ENCODE measurements around the gene ESYT2.

ESYT2 gene

GRCh38 chr7:158805414-158805813, 23.9 kb downstream of the ESYT2 start:
- no peaks in the 10 kb centered on the region for H3K27me3 ChIP-seq (ENCODE audit: control insufficient read depth in 2 of 2, insufficient read depth in 2 of 2, low read length in 2 of 2)

DNA sequence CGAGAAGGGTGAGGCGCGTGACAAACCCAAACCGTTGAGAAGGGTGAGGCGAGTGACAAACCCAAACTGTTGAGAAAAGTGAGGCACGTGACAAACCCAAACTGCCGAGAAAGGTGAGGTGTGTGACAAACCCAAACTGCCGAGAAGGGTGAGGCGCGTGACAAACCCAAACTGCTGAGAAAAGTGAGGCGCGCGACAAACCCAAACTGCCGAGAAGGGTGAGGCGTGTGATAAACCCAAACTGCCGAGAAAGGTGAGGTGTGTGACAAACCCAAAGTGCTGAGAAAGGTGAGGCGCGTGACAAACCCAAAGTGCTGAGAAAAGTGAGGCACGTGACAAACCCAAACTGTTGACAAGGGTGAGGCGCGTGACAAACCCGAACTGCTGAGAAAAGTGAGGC, 25.0 kb downstream of the ESYT2 start:
- H3K27me3 ChIP-seq (ENCODE audit: control insufficient read depth in 2 of 2, insufficient read depth in 2 of 2, low read length in 2 of 2), result no peaks in the 10 kb centered on the region
- H3K9ac ChIP-seq (ENCODE audit: low read depth in 1 of 2, low read length in 2 of 2), result no peak overlapping the region
- H3K36me3 ChIP-seq (ENCODE audit: control insufficient read depth in 2 of 2, insufficient read depth in 2 of 2, low read length in 2 of 2), result peaks cover 2 to 4% of the 10 kb centered on the region in 2 donors
- H3K4me1 ChIP-seq (ENCODE audit: control insufficient read depth in 2 of 2, insufficient read depth in 2 of 2, low read length in 2 of 2), result peaks cover 0 to 2% of the 10 kb centered on the region in 2 donors
- no peak overlapping the region for H3K27ac ChIP-seq (ENCODE audit: low read depth in 2 of 2, low read length in 2 of 2)
- no peak overlapping the region for H3K4me3 ChIP-seq (ENCODE audit: low read length in 2 of 2)
- H3K9me3 ChIP-seq (ENCODE audit: control insufficient read depth in 2 of 2, low read length in 2 of 2), result no peaks in the 10 kb centered on the region

More at GRCh38 chr7:158805414-158805813, 23.9 kb downstream of the ESYT2 start:
- Histone ChIP-seq H3K27ac (ENCODE audit: low read depth in 2 of 2, low read length in 2 of 2) (no peak overlapping the region), H3K4me3 (ENCODE audit: low read length in 2 of 2) (no peak overlapping the region), H3K4me1 (ENCODE audit: control insufficient read depth in 2 of 2, insufficient read depth in 2 of 2, low read length in 2 of 2) (peaks cover 0 to 2% of the 10 kb centered on the region in 2 donors), H3K36me3 (ENCODE audit: control insufficient read depth in 2 of 2, insufficient read depth in 2 of 2, low read length in 2 of 2) (peaks cover 2 to 4% of the 10 kb centered on the region in 2 donors), H3K9me3 (ENCODE audit: control insufficient read depth in 2 of 2, low read length in 2 of 2) (no peaks in the 10 kb centered on the region), H3K9ac (ENCODE audit: low read depth in 1 of 2, low read length in 2 of 2) (no peak overlapping the region)

DNA sequence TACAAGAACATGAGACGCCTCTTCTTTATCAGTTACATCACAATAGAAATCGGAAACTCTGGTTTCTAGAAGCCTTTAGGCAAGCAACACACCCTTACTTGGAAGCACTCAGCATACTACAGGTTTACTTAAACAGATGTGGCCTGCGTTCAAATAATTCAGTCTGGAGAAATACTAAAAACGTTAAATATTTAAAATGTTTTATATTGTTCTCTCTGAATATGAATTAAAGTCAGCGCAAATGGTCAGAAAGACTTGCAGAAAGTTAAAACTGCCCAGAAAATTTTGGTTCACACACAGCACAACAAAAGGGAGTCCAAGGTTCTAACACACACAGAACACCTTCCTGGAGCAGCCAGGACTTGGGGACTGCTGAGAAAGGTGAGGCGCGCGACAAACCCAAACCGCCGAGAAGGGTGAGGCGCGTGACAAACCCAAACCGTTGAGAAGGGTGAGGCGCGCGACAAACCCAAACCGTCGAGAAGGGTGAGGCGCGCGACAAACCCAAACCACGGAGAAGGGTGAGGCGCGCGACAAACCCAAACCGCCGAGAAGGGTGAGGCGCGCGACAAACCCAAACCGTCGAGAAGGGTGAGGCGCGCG, 25.8 kb downstream of the ESYT2 start:
- no peak overlapping the region for H3K9ac ChIP-seq (ENCODE audit: low read depth in 1 of 2, low read length in 2 of 2)
- H3K36me3 ChIP-seq (ENCODE audit: control insufficient read depth in 2 of 2, insufficient read depth in 2 of 2, low read length in 2 of 2), result peaks cover 2 to 4% of the 10 kb centered on the region in 2 donors
- H3K4me3 ChIP-seq (ENCODE audit: low read length in 2 of 2), result no peak overlapping the region
- no peaks in the 10 kb centered on the region for H3K27me3 ChIP-seq (ENCODE audit: control insufficient read depth in 2 of 2, insufficient read depth in 2 of 2, low read length in 2 of 2)
- H3K9me3 ChIP-seq (ENCODE audit: control insufficient read depth in 2 of 2, low read length in 2 of 2), result no peaks in the 10 kb centered on the region
- peaks cover 0 to 2% of the 10 kb centered on the region in 2 donors for H3K4me1 ChIP-seq (ENCODE audit: control insufficient read depth in 2 of 2, insufficient read depth in 2 of 2, low read length in 2 of 2)
- H3K27ac ChIP-seq (ENCODE audit: low read depth in 2 of 2, low read length in 2 of 2), result no peak overlapping the region

DNA sequence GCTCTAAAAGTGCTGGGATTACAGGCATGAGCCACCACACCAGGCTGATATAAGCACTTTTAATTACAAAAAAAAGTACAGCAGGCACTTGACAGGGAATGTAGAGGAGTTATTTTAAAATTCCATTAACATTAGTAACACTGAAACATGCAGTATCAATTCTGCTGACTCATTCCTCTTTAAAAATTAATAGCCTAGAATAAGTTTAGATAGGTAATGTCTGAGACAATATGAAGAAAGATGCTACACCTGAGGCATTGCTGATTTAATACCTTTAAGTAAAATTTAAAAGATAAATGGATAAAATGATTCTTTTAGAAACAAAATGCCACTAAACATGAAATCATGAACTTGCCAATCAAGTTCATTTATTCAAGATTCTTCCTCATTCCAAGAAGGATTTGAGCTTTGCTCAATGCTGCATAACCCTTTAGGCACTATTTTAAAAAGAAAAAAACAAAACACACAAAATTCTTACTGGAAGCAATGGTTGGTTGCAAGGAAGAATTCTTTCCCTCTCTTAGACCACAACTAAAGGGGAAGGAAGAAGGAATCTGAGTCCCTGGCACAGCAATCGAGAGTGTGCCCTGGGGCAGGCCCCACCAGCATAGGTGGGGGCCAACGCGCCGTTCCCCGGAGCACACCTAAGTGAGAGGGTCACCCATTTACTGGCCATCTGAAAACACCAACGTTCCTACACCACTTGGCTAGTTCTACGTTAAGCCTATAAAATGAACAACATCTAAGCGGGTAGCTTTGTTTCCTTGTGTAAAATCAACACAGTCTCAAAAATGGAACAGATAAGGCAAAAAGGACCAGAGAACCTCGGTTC, 26.6 kb downstream of the ESYT2 start:
- Histone ChIP-seq H3K36me3 (ENCODE audit: control insufficient read depth in 2 of 2, insufficient read depth in 2 of 2, low read length in 2 of 2) (no peaks in the 10 kb centered on the region), H3K4me1 (ENCODE audit: control insufficient read depth in 2 of 2, insufficient read depth in 2 of 2, low read length in 2 of 2) (peaks cover 0 to 2% of the 10 kb centered on the region in 2 donors), H3K9me3 (ENCODE audit: control insufficient read depth in 2 of 2, low read length in 2 of 2) (no peaks in the 10 kb centered on the region), H3K9ac (ENCODE audit: low read depth in 1 of 2, low read length in 2 of 2) (no peak overlapping the region), H3K27me3 (ENCODE audit: control insufficient read depth in 2 of 2, insufficient read depth in 2 of 2, low read length in 2 of 2) (no peaks in the 10 kb centered on the region), H3K4me3 (ENCODE audit: low read length in 2 of 2) (no peak overlapping the region), H3K27ac (ENCODE audit: low read depth in 2 of 2, low read length in 2 of 2) (no peak overlapping the region)

- no peaks in the 10 kb centered on the region for H3K27me3 ChIP-seq (ENCODE audit: control insufficient read depth in 2 of 2, insufficient read depth in 2 of 2, low read length in 2 of 2)
- no peak overlapping the region for H3K9ac ChIP-seq (ENCODE audit: low read depth in 1 of 2, low read length in 2 of 2)
- H3K27ac ChIP-seq (ENCODE audit: low read depth in 2 of 2, low read length in 2 of 2), result no peak overlapping the region
- peaks cover 0 to 2% of the 10 kb centered on the region in 2 donors for H3K4me1 ChIP-seq (ENCODE audit: control insufficient read depth in 2 of 2, insufficient read depth in 2 of 2, low read length in 2 of 2)
- H3K4me3 ChIP-seq (ENCODE audit: low read length in 2 of 2), result no peak overlapping the region
- H3K9me3 ChIP-seq (ENCODE audit: control insufficient read depth in 2 of 2, low read length in 2 of 2), result no peaks in the 10 kb centered on the region
- peaks cover 28 to 34% of the 10 kb centered on the region in 2 donors for H3K36me3 ChIP-seq (ENCODE audit: control insufficient read depth in 2 of 2, insufficient read depth in 2 of 2, low read length in 2 of 2)
Measured at GRCh38 chr7:158798741-158799140, 30.6 kb downstream of the ESYT2 start.

DNA sequence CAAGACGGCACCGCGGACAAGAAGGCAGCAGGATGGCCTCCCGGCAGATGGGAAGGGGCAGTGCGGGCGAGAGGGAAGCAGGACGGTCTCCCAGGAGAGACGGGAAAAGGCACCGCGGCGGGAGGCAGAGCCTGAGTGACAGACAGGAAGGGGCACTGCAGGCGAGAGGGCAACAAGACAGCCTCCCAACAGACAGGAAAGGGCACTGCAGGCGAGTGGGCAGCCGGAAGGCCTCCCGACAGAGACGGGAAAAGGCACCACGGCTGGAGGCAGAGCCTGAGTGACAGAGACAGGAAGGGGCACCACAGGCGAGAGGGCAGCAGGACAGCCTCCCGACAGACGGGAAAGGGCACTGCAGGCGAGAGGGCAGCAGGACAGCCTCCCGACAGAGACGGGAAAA, 32.6 kb downstream of the ESYT2 start:
- H3K27me3 ChIP-seq (ENCODE audit: control insufficient read depth in 2 of 2, insufficient read depth in 2 of 2, low read length in 2 of 2), result no peaks in the 10 kb centered on the region
- H3K9me3 ChIP-seq (ENCODE audit: control insufficient read depth in 2 of 2, low read length in 2 of 2), result no peaks in the 10 kb centered on the region
- no peak overlapping the region for H3K4me3 ChIP-seq (ENCODE audit: low read length in 2 of 2)
- no peaks in the 10 kb centered on the region for H3K4me1 ChIP-seq (ENCODE audit: control insufficient read depth in 2 of 2, insufficient read depth in 2 of 2, low read length in 2 of 2)
- H3K36me3 ChIP-seq (ENCODE audit: control insufficient read depth in 2 of 2, insufficient read depth in 2 of 2, low read length in 2 of 2), result peaks cover 36 to 42% of the 10 kb centered on the region in 2 donors
- H3K9ac ChIP-seq (ENCODE audit: low read depth in 1 of 2, low read length in 2 of 2), result no peak overlapping the region
- no peak overlapping the region for H3K27ac ChIP-seq (ENCODE audit: low read depth in 2 of 2, low read length in 2 of 2)

- Histone ChIP-seq H3K4me3 (ENCODE audit: low read length in 2 of 2) (no peak overlapping the region), H3K9me3 (ENCODE audit: control insufficient read depth in 2 of 2, low read length in 2 of 2) (no peaks in the 10 kb centered on the region), H3K27me3 (ENCODE audit: control insufficient read depth in 2 of 2, insufficient read depth in 2 of 2, low read length in 2 of 2) (no peaks in the 10 kb centered on the region), H3K9ac (ENCODE audit: low read depth in 1 of 2, low read length in 2 of 2) (no peak overlapping the region), H3K4me1 (ENCODE audit: control insufficient read depth in 2 of 2, insufficient read depth in 2 of 2, low read length in 2 of 2) (no peaks in the 10 kb centered on the region), H3K36me3 (ENCODE audit: control insufficient read depth in 2 of 2, insufficient read depth in 2 of 2, low read length in 2 of 2) (peaks cover 46 to 51% of the 10 kb centered on the region in 2 donors), H3K27ac (ENCODE audit: low read depth in 2 of 2, low read length in 2 of 2) (no peak overlapping the region)
Measured at GRCh38 chr7:158795272-158795671, 34.0 kb downstream of the ESYT2 start.

DNA sequence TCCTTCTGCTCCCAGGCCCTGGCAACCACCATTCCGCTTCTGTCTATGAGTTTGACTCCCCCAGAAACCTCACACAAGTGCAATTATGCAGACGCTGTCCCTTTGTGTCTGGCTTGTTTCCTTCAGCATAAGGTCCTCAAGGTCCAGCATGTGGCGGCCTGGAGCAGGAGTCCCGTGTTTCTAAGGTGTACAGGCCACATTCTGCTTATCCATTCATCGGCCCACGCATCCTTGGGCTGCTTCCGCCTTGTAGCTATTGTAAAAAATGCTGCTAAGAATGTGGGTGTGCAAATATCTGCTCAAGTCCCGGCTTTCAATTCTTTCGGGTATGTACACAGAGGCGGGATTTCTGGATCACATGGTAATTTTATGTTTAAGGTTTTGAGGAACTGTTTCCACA, 38.2 kb downstream of the ESYT2 start:
- Histone ChIP-seq H3K36me3 (ENCODE audit: control insufficient read depth in 2 of 2, insufficient read depth in 2 of 2, low read length in 2 of 2) (peaks cover 48 to 58% of the 10 kb centered on the region in 2 donors), H3K27me3 (ENCODE audit: control insufficient read depth in 2 of 2, insufficient read depth in 2 of 2, low read length in 2 of 2) (no peaks in the 10 kb centered on the region), H3K9ac (ENCODE audit: low read depth in 1 of 2, low read length in 2 of 2) (no peak overlapping the region), H3K4me3 (ENCODE audit: low read length in 2 of 2) (no peak overlapping the region), H3K4me1 (ENCODE audit: control insufficient read depth in 2 of 2, insufficient read depth in 2 of 2, low read length in 2 of 2) (no peaks in the 10 kb centered on the region), H3K27ac (ENCODE audit: low read depth in 2 of 2, low read length in 2 of 2) (no peak overlapping the region), H3K9me3 (ENCODE audit: control insufficient read depth in 2 of 2, low read length in 2 of 2) (no peaks in the 10 kb centered on the region)

GRCh38 chr7:158789842-158790241, 39.5 kb downstream of the ESYT2 start:
- no peaks in the 10 kb centered on the region for H3K4me1 ChIP-seq (ENCODE audit: control insufficient read depth in 2 of 2, insufficient read depth in 2 of 2, low read length in 2 of 2)
- H3K9me3 ChIP-seq (ENCODE audit: control insufficient read depth in 2 of 2, low read length in 2 of 2), result no peaks in the 10 kb centered on the region
- no peak overlapping the region for H3K27ac ChIP-seq (ENCODE audit: low read depth in 2 of 2, low read length in 2 of 2)
- peaks cover 37 to 49% of the 10 kb centered on the region in 2 donors for H3K36me3 ChIP-seq (ENCODE audit: control insufficient read depth in 2 of 2, insufficient read depth in 2 of 2, low read length in 2 of 2)
- H3K4me3 ChIP-seq (ENCODE audit: low read length in 2 of 2), result no peak overlapping the region
- no peak overlapping the region for H3K9ac ChIP-seq (ENCODE audit: low read depth in 1 of 2, low read length in 2 of 2)
- no peaks in the 10 kb centered on the region for H3K27me3 ChIP-seq (ENCODE audit: control insufficient read depth in 2 of 2, insufficient read depth in 2 of 2, low read length in 2 of 2)

GRCh38 chr7:158786898-158787297, 42.4 kb downstream of the ESYT2 start:
- Histone ChIP-seq H3K36me3 (ENCODE audit: control insufficient read depth in 2 of 2, insufficient read depth in 2 of 2, low read length in 2 of 2) (peaks cover 48 to 52% of the 10 kb centered on the region in 2 donors), H3K4me3 (ENCODE audit: low read length in 2 of 2) (no peak overlapping the region), H3K27me3 (ENCODE audit: control insufficient read depth in 2 of 2, insufficient read depth in 2 of 2, low read length in 2 of 2) (no peaks in the 10 kb centered on the region), H3K9me3 (ENCODE audit: control insufficient read depth in 2 of 2, low read length in 2 of 2) (no peaks in the 10 kb centered on the region), H3K9ac (ENCODE audit: low read depth in 1 of 2, low read length in 2 of 2) (no peak overlapping the region), H3K4me1 (ENCODE audit: control insufficient read depth in 2 of 2, insufficient read depth in 2 of 2, low read length in 2 of 2) (no peaks in the 10 kb centered on the region), H3K27ac (ENCODE audit: low read depth in 2 of 2, low read length in 2 of 2) (no peak overlapping the region)
